EH (cell line): ENCODE results near the gene AGO1.

Source experiments
- DNase-seq: peaks from one replicate; pipeline ENCODE4 v3.0.0-alpha.2; 2015; ENCODE audit warnings: low read depth

Gene AGO1

DNA sequence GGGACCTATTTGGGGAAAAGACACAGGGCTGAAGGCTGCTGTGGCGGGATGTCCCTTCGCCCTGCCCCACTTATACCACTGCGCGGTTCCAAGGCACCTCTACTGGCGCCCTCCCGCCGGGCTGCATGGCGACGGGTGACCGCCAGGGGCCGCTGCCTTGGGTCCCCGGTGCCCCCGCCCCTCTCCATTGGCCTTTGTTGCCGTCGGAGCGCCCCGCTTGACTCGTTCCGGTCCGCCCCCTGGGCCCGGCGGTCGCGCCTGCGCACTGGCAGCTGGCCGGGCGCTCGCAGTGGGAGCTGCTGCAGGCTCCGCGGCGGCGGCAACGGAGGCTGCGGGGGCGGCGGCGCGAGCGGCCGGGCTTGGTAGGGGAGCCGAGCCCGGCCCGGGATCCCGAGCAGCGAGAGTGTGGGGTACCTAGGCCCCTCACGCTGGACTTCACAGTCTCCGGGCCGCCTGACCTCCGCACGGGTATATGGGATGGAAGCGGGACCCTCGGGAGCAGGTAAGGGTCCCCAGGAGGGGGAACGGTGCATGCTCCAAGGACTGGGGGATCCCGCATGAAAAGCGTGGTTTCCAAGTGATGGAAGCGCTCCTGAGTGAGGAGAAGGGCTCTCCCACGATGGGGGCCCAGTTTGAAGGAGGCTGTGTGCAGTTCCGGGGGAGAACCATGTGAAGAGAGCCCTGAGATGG, at the start of gene AGO1:
Gene AGO1 (plus strand): TSS at position 265 of the 690 bp plus-strand sequence. CDS start 213 bp downstream, at position 478.
- peak; percentile 93 for DNase-seq

DNA sequence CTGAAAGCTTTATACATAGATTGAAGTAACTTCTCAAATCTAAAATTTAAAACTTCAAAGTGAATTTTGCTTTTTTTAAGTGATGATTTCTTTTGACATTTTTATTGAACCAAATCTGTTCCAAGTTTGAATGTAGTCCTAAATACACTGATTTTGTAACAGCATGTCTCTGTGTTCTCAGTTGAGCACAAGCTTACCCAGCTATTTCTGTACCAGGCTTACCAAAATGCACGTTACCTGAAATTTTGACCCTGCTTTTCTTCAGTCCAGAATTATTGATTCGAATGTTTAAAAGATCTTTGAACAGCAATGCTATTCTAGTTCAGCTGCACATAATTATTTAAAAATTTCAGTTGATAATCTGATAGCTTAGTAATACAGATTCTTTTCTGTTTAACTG, 49.6 kb upstream of the AGO1 start:
- no peak for DNase-seq

GRCh38 chr1:35834218-35834617, 48.8 kb upstream of the AGO1 start:
- DNase-seq: no peak

DNA sequence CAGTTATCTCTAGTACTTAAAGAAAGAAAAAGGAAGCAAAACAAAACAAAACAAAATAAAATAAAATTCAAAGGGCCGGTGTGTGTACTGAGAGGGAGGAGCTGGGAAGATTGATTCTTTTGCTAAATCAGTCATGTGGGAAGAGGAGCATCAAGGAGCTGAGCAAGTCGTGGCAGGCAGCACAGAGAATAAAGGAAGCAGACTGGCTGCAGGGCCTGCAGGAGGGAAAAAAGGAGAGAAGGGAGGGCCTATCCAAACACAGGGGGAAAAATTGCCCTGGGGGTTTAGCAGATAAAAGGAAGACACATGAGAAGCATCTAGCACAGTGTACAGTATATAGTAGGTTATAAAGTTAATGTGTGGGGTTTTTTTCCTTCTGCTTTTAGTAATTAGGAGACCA, 47.6 kb upstream of the AGO1 start:
- no peak for DNase-seq

DNA sequence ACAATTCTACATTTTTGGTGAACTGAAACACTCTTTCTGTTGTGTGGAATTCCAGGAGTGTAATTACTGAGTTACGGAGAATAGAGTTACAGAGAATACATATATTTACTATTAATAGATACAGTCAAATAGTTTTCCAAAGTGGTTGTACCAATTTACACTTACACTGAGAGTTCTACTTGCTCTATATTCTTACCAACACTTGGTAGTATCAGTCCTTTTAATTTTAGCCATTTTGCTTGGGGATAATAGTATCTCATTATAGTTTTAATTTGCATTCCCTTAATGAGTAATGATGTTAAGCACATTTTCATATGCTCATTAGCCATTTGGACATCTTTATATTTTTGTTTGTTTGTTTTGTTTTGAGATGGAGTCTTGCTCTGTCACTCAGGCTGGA, 46.3 kb upstream of the AGO1 start:
- DNase-seq: no peak

DNA sequence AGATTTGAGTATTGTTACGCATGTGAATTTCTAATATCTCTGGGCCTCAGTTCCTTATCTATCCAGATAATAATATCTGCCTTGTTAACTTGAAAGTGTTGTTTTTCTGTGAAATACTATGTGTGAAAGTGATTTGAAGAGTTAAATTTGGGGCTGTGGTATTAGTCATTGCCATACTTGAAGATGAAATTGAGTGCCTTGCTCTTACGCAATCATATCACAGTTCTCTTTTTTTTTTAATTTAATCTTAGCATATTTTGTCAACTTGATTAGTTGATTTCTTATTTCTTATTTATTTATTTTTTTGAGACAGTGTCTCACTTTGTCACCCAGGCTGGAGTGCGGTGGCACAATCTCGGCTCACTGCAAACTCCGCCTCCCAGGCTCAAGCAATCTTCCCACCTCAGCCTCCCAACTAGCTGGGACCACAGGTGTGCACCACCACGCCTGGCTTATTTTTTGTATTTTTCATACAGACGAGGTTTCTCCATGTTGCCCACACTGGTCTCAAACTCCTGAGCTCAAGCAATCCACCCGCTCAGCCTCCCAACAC, 44.2 kb upstream of the AGO1 start:
- DNase-seq: no peak

DNA sequence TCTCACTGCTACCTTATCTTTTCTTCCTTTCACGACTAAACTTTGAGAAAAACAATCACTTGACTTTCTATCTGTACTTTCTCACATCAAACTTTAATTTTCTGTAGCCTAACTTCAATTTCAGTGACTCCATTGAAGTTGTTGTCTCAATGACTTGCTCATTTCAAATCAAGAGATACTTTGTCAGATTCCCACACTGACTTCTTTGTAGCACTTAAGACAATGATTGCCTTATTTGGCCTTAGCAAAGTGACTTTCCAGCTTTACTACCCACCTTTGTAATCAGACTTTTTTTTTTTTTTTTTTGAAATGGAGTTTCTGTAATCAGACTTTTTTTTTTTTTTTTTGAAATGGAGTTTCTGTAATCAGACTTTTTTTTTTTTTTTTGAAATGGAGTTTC, 38.2 kb upstream of the AGO1 start:
- DNase-seq: no peak

DNA sequence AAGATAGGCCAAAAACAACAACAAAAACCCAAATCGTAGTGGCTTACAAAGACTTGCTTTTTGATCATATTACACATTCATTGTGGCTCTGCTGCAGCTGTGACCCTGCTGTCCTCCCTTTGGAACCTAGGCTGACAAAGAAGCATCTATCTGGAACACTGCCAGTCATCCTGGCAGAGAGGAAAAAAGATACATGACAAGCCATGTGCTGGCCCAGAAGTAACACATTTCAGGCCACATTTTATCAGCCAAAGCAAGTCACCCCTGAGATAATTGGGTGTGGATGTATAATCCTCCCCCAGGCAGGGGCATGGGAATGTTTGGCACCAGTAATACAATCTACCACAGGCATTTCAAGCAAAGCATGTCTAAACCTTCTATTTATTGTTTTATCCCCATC, 37.2 kb upstream of the AGO1 start:
- peak; percentile 15 for DNase-seq

DNA sequence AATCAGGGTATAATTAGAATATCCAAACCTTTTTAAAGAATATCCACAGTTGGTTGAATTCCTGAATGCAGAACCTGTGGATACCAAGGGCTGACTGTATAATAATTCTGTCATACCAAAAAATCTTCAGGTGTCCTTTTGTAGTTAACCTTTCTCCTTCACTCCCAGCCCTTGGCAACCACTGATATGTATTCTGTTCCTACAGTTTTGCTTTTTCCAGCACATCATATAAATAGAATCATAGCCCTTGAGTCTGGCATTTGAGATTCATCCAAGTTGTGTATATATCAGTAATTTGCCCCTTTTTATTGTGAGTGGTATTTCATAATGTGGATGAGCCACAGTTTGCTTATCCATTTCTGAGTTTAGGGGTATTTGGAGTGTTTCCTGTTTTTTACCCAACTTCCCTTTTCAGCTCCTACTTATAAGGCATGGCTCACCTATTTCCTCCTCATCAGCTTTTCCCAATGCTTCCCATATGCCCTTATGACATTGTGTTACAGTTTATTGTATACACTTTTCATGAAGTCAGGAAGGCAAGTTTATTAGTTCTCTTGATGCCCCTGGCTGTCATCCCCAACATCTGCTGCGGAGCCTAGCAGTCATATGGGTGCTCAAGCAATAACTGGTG, 35.0 kb upstream of the AGO1 start:
- DNase-seq: no peak

DNA sequence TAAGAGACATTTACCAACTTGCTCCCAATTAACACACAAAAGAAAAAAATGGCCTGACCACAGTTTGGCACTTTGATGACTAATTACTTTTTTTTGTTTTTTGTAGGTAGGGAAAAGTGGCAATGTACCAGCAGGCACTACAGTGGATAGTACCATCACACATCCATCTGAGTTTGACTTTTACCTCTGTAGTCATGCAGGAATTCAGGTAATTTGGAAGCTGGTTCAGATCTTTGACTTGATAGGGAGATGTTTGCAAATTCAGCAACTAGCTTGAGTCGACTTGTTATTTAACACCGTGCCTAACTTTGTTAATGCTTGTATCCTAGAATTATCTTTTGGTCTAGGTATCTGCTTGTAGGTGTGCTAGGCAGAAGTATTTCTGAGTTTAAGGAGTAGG, 33.0 kb upstream of the AGO1 start:
- no peak for DNase-seq

DNA sequence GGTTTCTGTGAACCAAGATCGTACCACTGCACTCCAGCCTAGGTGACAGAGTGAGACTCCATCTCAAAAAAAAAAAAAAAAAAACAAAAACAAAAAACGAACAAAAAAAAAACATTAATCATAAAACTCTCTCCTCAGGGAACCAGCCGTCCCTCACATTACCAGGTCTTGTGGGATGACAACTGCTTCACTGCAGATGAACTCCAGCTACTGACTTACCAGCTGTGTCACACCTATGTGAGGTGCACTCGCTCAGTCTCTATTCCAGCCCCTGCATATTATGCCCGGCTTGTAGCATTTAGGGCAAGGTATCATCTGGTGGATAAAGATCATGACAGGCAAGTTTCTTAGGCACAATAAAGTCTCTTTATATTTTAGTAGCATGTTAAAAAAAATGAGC, 32.3 kb upstream of the AGO1 start:
- no peak for DNase-seq

DNA sequence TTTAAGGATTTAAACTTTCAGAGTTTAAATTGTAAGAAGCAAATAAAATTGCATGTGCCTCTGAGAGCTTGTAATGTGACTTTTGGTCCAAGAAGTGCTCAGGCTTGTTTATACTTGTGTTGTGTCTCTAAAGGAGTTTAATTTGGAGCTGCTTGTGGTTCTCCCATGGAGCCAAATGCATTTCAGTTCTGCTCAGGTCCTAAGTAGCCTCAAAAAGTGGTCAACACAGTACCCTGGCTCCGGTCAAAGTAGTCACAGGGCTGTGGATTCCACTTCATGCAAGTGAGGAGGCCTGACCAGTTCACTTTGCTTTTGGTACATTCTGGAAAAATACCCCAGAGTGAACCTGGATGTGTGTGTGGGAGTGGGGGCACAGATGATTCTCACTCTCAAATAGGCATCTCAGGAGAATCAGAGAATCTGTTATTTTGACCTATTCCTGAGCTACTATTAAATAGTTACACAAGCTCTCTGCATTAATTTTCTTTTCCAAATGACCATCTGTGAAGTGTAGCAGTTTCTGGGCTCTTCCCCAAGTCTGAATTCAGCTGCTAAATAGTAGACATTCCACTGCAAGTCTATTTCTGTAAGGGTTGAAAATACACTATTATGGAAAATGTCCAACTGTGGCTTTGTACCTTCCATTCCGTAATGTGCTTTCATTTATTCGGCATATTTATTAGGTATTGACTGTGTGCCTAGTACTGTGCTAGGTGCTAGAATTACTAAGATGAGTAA, 31.7 kb upstream of the AGO1 start:
- peak; percentile 67 for DNase-seq

DNA sequence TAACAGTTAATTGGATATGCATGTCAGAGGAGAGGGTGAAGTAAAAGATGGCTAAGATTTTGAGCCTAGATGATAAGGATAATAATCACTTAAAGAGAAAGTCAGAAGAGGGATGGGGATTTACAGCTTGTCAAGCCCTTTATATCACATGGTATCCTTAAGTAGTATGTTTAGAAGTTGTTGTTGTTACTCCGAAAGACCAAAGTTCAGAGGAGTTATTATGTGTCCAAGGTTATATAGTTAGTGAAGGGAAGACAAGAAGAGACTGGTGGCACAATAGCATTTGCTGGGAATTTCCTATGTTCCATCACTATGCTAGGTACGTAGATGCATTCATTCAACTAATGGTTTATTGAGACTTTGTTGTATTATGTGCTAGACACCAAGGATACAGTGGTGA, 30.8 kb upstream of the AGO1 start:
- no peak for DNase-seq

DNA sequence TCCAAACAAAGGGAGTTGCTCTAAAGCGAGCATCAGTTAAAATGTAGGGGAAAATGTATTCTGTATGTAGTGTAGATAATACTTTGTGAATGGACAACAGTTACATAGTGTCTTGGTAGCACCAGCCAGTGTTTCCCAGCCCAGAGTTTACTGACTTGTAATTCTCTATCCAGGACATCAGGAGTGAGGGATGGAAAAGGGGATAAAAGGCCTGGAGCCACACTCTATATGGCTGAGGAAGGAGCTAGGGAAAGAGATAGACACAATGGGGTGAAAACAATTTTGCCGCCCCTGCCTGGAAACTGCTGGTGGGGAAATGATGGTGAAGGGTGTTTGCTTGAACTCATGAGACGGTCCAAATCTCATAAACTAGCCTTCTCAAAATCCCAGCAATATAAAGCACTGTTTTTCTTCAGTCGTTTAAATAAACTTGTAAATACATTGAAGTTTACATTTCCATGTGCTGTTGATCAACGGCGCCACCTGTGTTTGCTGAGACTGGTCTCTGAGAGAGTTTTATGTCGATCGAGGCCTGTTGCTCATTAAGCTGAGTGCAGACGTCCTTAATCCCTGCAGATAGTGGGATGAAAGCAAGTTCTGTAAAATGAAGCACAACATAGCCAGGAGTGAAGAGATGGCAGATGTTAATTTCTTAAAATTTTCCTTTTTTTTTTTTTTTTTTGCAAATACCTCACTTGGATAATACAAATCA, 27.9 kb upstream of the AGO1 start:
- DNase-seq: no peak

- no peak for DNase-seq
These were observed 26.0 kb upstream of the AGO1 start for GRCh38 chr1:35856964-35857363.

DNA sequence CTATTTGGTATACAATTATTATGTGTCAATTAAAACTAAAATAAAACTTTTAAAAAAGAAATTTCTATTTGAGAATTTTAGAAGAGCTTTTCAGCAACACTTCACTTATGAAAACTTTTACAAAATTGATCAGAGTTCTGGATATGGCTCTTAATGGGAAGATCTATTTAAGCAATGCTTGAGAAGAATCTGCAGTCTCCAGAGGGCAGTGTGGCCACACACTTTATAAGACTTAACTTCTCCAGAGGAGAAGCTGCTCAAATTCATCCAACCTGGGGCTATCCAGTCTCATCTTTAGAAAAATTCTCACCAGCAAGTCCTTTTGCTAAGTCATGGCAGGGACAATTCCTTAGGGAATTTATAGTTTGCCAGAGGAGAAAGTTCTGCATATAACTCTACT, 25.2 kb upstream of the AGO1 start:
- DNase-seq: peak; percentile 31

DNA sequence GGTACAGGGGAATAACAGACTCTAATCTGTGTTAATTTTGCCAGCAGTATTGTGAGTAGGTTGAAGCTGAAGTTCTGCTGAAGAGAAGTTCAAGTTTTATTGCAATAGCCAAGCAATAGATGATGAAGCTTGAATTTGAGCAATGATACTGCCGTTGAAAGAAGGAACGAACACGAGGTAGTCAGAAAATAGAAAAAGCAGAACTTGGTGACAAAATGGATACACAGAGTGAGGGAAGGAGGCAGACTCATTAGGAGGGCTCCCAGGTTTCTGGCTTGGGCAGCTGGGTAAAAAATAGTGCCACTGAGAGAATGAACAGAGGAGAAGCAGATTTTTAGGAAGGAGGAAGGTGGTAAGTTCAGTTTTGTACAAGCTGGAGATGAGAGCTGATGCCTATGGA, 22.3 kb upstream of the AGO1 start:
- DNase-seq: no peak

GRCh38 chr1:35863136-35863535, 19.9 kb upstream of the AGO1 start:
- DNase-seq: no peak

DNA sequence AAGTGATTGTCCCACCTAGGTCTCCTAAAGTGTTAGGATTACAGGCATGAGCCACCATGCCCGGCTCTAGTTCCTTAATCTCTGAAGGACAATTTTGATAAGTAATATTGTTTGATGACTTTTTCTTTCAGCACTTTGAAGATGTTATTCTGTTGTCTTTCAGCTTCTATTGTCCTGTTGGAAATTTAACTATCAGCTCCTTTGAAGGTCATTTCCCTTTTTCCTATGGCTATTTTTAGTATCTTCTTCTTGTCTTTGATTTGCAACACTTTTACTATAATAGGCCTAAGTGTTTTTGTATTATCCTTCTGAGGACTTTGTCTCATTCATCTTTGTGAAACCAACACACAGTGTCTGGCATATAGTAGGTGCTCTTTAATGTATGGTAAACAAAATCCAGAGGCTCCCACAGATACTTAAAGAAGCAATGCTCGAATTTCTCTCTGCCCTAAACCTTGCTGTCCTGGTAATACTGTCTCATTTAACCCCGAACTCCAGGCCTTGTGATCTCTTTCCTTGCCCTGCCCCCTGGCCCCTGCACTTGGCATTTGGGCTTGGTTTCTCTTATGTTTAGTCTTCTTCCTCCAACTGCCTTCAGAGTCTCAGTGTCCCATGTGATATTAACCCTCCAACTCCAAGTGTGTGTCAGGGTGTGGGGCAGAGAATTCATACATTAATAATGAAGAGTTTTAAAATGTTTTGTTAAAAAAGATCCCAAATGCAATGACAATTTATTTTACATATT, 19.0 kb upstream of the AGO1 start:
- no peak for DNase-seq

GRCh38 chr1:35864813-35865212, 18.2 kb upstream of the AGO1 start:
- DNase-seq: no peak

DNA sequence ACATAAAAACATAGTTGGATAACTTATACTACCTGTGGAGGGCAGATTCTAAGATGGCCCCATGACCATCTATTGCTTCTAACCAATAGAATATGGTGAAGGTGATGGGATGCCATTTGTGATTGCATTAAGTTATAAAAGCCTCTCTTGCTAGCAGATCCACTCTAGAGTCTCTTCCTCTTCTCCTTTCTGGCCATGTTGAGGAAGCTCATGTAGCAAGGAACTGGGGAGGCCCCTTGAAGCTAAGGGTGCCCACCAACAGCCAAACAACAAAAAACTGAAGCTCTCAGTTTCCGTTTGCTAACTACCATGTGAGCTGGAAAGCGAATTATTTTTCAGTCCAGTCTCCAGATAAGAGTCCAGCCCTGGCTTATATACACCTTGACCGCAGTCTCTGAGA, 16.0 kb upstream of the AGO1 start:
- DNase-seq: no peak
